NCI-H146 treated with DMSO at 0.1 percent for 48 hours (cell line): ENCODE data around the gene TCP11L2.
"Not testable (repeated sequence)": the region's sequence is repeated elsewhere in the genome, so short reads cannot be mapped to it uniquely, and the experiment has no call there.

Experiments used
- DNase-seq: peaks from one replicate; lab custom pipeline; 2025; ENCODE audit not compliant: unreplicated experiment; lab: John Stamatoyannopoulos, UW

The TCP11L2 gene

GRCh38 chr12:106342397-106343213, 40.1 kb downstream of the TCP11L2 start:
- DNase-seq = no peak

GRCh38 chr12:106343214-106343528, 40.6 kb downstream of the TCP11L2 start:
- DNase-seq = no peak

DNA sequence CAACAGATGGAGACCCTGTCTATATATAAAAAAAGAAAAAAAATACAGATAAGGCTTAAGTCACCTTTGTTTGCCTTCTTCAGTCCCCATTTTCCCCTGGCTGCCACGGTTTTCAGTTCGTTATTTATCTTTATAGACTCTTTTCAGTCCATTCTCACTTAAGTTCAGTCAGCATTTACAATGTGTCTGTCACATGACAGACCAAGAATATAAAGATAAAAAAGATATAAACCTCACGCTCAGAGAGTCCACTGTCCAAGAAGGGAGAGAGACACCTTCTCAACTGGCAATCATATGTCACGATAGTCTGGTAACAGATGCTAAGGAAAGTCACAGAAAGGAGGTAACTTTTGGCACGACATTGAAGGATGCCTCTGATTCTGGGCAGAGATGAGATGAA, 41.6 kb downstream of the TCP11L2 start:
- no peak for DNase-seq

DNA sequence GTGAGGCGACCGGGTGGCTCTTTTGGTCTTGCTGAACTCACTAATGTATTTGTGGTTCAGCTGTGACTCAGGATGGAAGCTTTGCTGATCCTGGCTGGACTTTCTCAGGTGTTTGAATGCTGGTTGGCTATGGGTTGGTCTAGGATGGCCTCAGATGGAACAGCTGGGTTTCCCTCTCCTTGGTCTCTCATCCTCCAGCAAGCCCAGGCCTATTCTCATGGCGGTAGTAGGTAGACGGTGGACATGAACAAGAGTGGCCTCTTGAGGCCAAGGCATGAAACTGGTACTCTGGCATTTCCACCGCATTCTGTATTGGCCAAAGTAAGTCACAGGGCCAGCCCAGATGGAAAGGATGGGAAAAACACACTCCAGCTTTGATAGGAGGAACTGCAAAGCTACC, 43.2 kb downstream of the TCP11L2 start:
- peak; percentile 22 for DNase-seq

DNA sequence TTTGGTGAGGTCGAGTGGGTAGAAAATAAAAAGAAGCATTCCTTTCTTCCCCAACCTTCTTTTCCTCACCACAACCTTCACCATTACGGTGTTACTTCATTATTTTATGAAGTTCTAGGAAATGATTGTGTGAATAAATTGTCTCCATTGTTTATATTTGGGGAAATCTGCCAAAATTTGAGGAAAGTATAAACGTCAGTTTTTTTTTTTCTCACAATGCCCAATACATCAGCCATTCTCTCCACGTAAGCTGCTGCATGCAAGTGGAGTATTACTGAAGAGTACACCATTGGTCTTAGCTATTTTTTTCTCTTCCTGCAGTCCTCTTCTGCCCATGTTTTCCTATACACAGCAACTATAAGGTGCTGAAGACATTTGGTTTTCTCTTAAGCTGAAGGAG, 45.9 kb downstream of the TCP11L2 start:
- no peak for DNase-seq

DNA sequence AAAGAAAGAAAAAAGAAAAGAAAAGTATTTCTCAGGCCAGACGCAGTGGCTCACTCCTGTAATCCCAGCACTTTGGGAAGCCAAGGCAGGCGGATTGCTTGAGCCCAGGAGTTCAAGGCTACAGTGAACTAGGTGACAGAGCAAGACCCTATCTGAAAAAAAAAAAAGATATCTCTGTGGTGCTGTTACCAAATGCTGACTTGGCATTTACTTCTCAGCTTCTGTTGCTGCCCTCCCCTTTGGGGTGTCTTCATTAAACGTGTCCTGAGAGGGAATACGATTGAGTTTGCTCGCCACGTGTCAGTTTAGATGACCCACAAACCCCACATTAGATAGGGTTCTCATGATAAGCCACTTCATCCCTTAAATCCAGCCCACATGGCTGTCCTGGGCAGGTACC, 50.6 kb downstream of the TCP11L2 start:
- DNase-seq = no peak

DNA sequence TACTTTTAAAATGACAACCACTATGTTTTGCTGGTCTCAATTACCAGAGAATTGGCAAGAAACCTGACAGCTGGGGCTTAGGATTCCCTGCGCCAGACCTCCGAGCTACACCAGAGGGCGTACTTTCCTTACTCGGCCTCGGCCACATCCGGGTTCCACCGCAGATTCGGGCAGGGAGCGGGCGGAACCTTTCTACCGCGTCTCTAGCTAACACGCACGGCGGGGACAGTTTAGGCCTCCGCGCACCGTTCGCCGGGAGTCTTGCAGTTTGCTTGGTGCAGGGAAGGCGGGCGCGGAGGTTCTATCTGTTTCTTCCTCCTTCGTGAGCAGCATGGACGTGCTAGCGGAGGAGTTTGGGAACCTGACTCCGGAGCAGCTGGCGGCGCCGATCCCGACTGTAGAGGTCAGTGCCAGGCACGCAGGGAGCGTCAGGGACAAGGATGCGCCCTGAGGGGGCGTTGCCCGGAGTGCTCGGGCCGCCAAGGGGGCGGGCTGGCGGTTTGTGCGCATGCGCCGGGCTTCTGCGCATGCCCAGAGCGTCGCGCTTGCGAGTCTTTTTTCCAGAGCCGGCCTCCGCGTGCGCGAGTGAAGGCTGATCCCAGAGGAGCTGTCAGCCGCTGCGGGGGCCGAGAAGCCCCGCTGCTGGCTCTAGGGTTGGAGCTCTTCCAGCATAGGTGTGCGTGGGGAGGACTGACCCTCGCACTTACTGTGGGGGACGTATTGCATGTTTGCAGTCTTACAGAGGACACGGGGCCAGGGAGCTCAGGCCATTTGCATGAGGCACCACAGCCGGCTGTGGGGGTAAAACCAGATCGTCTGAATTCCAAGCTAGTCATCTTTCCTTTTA, 55.2 kb downstream of the TCP11L2 start, which contains the start of gene POLR3B:
POLR3B (plus strand) TSS at position 200 of the 847 bp plus-strand sequence; CDS start at position 332, 132 bp downstream.
- peak; percentile 89 for DNase-seq

DNA sequence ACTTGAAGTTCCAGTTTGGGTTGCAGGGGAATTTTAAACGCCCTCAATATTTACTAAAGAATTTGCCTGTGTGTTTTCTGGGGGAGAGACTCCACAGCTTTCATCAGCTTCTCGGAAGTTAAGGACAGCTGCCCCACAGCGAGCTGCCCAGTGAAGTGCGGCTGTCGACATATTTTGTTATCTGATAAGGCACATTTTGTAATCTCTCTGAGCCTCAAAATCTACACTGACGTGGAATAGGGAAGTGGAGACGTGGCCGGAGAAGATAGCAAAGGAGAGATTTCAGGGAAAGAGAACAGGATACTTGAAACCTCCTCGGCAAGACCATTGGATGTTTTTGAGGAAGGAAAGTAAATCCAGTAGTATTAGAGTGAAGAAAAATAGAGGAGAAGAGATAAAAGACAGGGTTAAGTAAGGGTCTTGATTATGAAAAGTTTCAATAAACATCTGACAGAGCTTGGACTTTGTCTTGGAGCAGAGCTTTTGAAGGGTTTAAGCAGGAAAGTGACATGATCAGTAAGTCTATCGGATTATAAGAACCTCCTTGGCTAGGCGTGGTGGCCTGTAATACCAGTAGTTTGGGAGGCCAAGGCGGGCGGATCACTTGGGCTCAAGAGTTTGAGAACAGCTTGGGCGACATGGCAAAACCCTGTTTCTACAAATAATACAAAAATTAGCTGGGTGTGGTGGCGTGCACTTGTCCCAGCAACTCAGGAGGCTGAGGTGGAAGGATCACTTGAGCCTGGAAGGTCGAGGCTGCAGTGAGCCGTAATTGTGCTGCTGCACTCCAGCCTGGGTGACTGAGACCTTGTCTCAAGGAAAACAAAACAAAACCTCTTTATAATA, 56.1 kb downstream of the TCP11L2 start:
- DNase-seq = no peak

DNA sequence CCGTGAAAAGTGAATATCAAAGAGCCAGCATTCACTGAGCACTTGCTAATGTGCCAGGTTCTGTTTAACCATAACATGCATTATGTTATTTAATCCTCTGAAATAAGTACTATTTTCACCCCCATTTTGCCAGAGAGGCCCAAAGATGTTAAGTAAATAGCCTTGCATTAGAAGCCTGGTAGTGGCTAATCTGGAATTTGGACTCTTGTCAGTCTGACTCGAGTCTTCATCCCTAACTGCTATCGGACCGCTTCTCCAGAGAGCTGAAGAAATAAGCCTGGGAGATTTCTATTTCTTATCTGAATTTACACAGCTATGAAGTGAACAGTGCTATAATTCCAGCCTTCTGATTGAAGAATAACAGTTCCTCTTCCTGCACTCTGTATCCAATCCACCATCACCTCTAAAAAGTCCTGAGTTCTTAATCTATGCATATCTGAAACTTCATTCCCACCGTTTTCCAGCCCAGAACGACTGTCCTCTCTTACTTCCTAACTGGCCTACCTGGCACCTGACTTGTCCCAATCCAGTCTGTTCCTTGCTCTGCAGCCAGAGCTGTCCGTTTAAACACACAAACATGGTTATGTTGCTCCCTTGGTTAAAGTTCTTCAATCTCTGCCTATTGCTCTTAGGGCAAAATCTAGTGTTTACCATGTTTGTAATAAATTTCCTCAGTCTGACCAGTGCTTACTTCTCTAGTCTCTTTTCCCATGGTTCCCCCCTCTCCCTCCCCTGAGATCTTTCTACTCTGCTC, 57.3 kb downstream of the TCP11L2 start:
- DNase-seq = no peak

GRCh38 chr12:106360400-106360994, 58.0 kb downstream of the TCP11L2 start:
- DNase-seq = no peak

DNA sequence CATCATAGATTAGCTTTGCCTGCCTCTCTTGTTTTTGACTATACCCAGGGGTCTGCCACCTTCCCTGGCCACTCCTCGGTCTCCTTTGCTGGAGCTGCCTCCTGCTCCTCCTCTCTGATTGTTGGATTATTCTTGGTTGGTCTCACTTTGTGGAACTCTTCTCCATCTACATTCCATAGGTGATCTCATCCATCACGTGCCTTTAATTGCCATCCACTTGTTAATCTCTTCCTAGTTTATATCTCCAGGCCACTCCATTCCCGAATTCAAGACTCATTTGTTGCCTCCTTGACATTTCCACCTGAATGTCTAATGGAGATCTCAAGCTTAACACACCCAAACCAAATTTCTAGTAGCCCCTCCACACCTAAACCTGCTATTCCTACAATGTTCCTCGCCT, 60.4 kb downstream of the TCP11L2 start:
- DNase-seq = no peak

DNA sequence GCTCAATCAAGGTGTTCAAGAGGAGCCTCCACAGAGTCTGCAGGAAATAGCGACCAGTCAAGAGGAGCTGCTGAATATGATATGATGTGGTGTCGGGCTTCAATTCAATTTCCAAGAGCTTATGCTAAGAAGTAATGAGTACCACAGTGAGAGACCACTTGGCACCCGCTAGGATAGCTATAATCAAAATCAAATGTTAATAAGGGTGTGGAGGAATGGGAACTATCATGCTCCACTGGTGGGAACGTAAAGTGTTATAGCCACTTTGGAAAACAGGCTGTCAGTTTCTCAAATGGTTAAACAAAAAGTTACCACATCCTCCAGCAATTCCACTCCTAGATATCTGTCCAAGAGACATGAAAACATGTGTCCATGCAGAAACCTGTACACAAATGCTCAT, 61.7 kb downstream of the TCP11L2 start:
- no peak for DNase-seq

DNA sequence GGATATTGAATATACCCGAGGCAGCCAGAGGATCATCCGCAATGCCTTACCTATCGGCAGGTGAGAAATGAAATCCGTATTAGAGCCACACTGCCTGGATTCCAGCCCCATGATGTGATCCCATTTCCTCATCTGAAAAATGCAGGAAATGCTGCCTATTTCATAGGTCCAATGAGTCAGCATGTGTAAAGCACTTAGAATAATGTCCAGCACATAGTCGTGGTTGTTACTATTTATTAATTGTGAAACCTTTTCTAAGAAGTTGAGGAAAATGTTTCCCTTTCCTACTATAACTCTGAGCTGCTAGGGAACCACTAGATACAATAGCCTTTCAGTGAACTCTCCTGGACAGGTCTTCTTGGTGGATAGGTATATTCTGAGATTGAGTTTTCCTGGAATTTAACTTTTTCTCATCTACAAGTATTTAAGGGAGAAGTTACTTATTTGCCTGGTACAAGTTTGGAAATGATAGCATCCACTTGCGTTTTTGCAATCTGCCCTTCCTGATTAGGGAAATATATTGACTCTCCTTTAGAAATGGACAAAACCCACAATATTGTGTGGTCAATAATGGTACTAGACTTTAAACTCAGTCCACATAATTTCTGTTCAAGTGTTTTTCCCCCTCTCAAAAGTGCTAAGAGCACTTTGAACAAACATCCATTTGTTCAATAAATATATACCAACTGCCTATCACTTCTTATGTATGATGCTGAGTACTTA, 67.3 kb downstream of the TCP11L2 start:
- no peak for DNase-seq

GRCh38 chr12:106378788-106379187, 76.3 kb downstream of the TCP11L2 start:
- DNase-seq = no peak

DNA sequence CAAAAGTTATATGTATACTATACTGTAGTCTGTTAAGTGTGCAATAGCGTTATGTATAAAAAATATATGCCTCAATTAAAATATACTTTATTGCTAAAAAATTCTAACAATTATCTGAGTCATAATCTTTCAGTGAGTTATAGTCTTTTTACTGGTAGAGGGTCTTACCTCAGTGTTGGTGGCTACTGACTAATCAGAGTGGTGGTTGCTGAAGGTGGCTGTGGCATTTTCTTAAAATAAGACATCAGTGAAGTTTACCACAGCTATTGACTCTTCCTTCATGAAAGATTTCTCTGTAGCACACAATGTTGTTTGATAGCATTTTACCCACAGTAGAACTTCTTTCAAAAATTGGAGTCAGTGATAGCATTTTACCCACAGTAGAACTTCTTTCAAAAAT, 78.4 kb downstream of the TCP11L2 start:
- no peak for DNase-seq

DNA sequence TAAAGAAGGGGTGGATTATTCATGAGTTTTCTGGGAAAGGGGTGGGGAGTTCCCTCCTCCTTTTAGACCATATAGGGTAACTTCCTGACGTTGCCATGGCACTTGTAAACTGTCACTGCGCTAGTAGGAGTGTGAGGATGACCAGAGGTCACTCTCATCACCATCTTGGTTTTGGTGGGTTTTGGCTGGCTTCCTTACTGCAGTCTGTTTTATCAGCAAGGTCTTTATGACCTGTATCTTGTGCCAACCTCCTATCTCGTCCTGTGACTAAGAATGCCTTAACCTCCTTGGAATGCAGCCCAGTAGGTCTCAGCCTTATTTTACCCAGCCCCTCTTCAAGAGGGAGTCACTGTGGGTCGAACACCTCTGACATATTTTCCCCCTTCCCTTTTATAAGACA, 79.3 kb downstream of the TCP11L2 start:
- not testable (repeated sequence) for DNase-seq

DNA sequence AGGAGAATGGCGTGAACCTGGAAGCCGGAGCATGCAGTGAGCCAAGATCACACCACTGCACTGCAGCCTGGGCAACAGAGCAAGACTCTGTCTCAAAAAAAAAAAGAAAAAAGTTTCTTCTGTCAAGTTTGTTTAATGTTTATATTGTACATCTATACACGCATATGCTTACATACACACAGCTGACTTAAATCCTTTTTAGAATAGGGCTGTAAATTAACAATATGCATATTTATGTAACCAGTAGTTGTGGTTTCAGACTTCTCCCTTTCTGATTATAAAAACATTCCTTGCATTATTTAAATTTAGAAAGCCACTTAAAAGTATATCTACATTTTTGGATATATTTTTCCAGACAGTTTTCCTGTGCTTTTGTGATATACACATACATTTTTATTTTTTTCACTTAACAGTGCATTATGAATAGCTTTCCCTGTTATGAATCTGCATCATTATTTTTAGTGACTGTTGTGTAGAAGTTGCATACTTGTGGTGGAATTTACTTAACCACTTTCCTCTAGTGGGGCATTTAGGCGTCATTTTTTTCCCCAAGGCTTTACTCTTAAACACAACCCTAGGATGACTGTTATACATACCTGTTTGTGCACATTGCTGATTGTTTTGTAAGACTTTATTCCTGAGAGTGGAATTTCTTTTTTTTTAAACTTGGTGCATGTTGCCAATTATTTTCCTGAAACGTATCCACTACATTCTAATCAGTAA, 84.4 kb downstream of the TCP11L2 start:
- no peak for DNase-seq

DNA sequence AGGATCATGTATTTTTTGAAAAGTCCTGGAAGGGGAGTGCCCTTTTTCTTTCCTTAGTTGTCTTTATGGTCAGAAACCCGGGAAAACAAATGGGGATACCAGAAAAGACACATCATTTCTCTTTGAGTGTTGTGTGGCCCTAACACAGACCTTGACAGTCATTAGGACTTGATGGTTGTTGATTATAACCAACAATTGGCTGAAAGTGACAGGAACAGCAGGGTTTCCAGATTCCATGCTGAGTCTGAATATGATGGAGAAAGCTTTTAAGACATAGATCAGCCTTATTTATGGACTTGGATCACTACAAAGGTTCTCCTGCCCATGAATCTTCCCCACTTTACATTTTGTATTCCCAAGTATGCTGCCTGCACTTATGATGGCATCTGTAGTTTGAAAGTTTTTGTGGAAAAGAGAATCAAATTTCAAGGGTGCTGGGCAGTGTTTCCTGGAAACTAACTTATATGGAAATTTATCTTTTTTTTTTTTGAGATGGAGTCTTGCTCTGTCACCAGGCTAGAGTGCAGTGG, 85.4 kb downstream of the TCP11L2 start:
- peak; percentile 11 for DNase-seq

DNA sequence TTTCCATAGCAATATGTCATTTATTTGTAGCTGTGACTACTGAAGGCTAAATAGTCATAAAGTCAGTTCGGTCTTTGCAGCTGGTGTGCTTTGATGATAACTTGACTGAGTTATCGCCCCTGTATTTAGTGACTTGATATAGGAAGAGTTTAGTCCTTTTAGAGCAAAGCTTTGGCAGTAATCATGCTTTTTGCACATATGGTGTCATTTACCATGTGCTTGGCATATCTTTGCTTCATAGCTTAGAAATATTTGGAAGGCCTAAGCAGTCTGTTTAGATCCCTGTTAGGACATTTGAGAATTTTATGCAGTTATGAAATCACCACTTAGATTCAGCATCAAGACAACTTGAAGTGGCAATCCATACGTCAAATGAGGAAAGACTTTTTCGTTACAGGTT, 86.6 kb downstream of the TCP11L2 start:
- DNase-seq = no peak
